Breast epithelium (tissue), 3 donors: ENCODE data around the gene TTLL3.

Source experiments
- POLR2A ChIP-seq: fragments of 450-650 bp; IDR thresholded peaks from one replicate; pipeline ENCODE4 v1.6.1; 2016; ENCODE audit warnings: antibody characterized with exemption, mild to moderate bottlenecking, moderate library complexity
- POLR2AphosphoS5 ChIP-seq, 3 donors: sonication (generic); formaldehyde crosslinking; IDR thresholded peaks; one replicate each; pipeline ENCODE4 v1.6.1; 2017; ENCODE audit warnings: antibody characterized with exemption in 3 of 3
- TF ChIP-seq, protein P1 (sequence below), 3 donors: fragments of 450-650 bp; IDR thresholded peaks; one replicate each; pipeline ENCODE4 v1.5.1; 2016 to 2017; ENCODE audit warnings: antibody characterized with exemption in 3 of 3, mild to moderate bottlenecking in 3 of 3, moderate library complexity in 3 of 3

- TF ChIP-seq POLR2A (no peak), POLR2AphosphoS5 (IDR thresholded peaks at IDR 0.05) (no peak)
- TF ChIP-seq, protein P1, sequence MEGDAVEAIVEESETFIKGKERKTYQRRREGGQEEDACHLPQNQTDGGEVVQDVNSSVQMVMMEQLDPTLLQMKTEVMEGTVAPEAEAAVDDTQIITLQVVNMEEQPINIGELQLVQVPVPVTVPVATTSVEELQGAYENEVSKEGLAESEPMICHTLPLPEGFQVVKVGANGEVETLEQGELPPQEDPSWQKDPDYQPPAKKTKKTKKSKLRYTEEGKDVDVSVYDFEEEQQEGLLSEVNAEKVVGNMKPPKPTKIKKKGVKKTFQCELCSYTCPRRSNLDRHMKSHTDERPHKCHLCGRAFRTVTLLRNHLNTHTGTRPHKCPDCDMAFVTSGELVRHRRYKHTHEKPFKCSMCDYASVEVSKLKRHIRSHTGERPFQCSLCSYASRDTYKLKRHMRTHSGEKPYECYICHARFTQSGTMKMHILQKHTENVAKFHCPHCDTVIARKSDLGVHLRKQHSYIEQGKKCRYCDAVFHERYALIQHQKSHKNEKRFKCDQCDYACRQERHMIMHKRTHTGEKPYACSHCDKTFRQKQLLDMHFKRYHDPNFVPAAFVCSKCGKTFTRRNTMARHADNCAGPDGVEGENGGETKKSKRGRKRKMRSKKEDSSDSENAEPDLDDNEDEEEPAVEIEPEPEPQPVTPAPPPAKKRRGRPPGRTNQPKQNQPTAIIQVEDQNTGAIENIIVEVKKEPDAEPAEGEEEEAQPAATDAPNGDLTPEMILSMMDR (IDR thresholded peaks at IDR 0.05) = no peak
Observed at GRCh38 chr3:9794400-9794799, 15.7 kb upstream of the TTLL3 start.
